ENCODE data around the gene CTU1. TPM values are rescaled to one million over a fixed set of nuclear protein-coding genes. Genes with fewer than 3 reads are reported as not detected.

The CTU1 gene
- total RNA-seq, 1 experiment from 2014 or later, result 12.7 TPM

DNA sequence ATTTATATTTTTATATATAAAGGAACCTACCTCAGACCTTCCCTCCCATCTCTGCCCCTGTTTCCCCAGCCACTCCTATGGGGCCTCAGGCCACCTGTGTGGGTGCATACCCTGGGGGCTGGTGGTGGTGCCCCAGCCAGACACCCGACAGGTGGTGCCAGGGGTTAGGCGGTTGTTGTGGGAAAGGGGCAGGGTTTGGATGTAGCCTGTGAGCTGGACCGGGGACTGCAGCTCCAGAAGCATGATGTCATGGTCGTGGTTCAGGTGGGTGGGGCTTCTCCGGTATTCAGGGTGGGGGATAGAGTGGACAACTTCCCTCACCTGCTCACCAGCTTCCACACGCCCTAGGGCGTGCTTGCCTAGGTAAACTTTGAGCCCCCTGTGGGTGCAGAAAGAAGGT is 48.5 kb downstream of the CTU1 start:
- H3K4me3 Mint-ChIP-seq (ENCODE audit: unreplicated experiment), result no peak overlapping the region
- TF ChIP-seq, protein P1, sequence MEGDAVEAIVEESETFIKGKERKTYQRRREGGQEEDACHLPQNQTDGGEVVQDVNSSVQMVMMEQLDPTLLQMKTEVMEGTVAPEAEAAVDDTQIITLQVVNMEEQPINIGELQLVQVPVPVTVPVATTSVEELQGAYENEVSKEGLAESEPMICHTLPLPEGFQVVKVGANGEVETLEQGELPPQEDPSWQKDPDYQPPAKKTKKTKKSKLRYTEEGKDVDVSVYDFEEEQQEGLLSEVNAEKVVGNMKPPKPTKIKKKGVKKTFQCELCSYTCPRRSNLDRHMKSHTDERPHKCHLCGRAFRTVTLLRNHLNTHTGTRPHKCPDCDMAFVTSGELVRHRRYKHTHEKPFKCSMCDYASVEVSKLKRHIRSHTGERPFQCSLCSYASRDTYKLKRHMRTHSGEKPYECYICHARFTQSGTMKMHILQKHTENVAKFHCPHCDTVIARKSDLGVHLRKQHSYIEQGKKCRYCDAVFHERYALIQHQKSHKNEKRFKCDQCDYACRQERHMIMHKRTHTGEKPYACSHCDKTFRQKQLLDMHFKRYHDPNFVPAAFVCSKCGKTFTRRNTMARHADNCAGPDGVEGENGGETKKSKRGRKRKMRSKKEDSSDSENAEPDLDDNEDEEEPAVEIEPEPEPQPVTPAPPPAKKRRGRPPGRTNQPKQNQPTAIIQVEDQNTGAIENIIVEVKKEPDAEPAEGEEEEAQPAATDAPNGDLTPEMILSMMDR (IDR thresholded peaks at IDR 0.05; ENCODE audit: unreplicated experiment), result no peak
- H3K27me3 Mint-ChIP-seq (ENCODE audit: insufficient read depth, unreplicated experiment), result no peaks in the 10 kb centered on the region
- H3K36me3 Mint-ChIP-seq (ENCODE audit: insufficient read depth, unreplicated experiment), result no peaks in the 10 kb centered on the region
- ChIA-PET POLR2A (no interaction called here), CTCF (interaction anchor here (0.6 kb wide), 1 partner anchor 22 kb away, joined by 3 read pairs; no protein-coding TSS in a partner anchor)
- no peaks in the 10 kb centered on the region for H3K4me1 Mint-ChIP-seq (ENCODE audit: insufficient read depth, unreplicated experiment)
- DNase-seq (ENCODE audit: unreplicated experiment), result no peak
- BruUV-seq (replicated peaks), result no TSS peak
- H3K27ac Mint-ChIP-seq (ENCODE audit: low read depth, unreplicated experiment), result no peak overlapping the region
- intact Hi-C loops (cut with micrococcal nuclease), result no loop called here
- peaks cover 38% of the 10 kb centered on the region for H3K9me3 Mint-ChIP-seq (ENCODE audit: unreplicated experiment)

DNA sequence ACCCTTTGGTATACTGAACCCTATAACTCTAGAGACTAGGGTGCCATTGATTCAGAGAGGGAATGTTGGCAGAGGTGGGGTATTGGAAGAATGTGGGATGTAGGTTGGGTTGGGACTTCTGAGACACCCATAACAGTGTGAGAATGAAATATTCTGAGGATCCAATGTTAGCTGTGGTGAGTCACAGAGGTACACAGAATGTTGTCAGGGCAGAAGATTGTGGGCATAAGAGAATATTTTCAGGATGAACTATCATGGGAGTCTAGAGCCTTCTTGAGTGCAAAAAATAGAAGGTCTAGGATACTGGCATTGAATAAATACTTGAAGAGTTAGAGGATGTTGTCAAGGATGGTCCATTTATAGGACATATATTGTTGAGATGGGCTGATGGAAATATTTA is 52.3 kb downstream of the CTU1 start:
- BruUV-seq (replicated peaks), result no TSS peak
- intact Hi-C loops (cut with micrococcal nuclease), result no loop called here
- Mint-ChIP-seq H3K27me3 (ENCODE audit: insufficient read depth, unreplicated experiment) (peaks cover 12% of the 10 kb centered on the region), H3K27ac (ENCODE audit: low read depth, unreplicated experiment) (no peak overlapping the region), H3K9me3 (ENCODE audit: unreplicated experiment) (peaks cover 47% of the 10 kb centered on the region), H3K36me3 (ENCODE audit: insufficient read depth, unreplicated experiment) (no peaks in the 10 kb centered on the region), H3K4me3 (ENCODE audit: unreplicated experiment) (no peak overlapping the region), H3K4me1 (ENCODE audit: insufficient read depth, unreplicated experiment) (no peaks in the 10 kb centered on the region)
- ChIA-PET POLR2A (no interaction called here), CTCF (no interaction called here)
- TF ChIP-seq, protein P1 (IDR thresholded peaks at IDR 0.05; ENCODE audit: unreplicated experiment), result no peak
- DNase-seq (ENCODE audit: unreplicated experiment), result no peak

Other genes with a start within 250 kb of the CTU1 start
- not detected in 2 replicates for gene KLK2, start 235.0 kb downstream of the CTU1 start, total RNA-seq (2022)
- gene KLK4, start 197.0 kb downstream of the CTU1 start, total RNA-seq (2022), result not detected in 2 replicates
- 0.19 TPM in 1 of 2 replicates, not detected in the other for gene KLK5, start 155.4 kb downstream of the CTU1 start, total RNA-seq (2022)
- not detected in 2 replicates for gene KLK6, start 138.8 kb downstream of the CTU1 start, total RNA-seq (2022)
- not detected in 2 replicates for gene KLK7, start 124.5 kb downstream of the CTU1 start, total RNA-seq (2022)
- gene KLK8, start 106.8 kb downstream of the CTU1 start, total RNA-seq (2022), result not detected in 2 replicates
- gene KLK10, start 88.7 kb downstream of the CTU1 start, total RNA-seq (2022), result not detected in 2 replicates
- gene KLK11, start 81.8 kb downstream of the CTU1 start, total RNA-seq (2022), result not detected in 2 replicates
- not detected in 2 replicates for gene KLK12, start 73.4 kb downstream of the CTU1 start, total RNA-seq (2022)
- not detected in 2 replicates for gene KLK13, start 43.3 kb downstream of the CTU1 start, total RNA-seq (2022)
- gene KLK14, start 25.5 kb downstream of the CTU1 start, total RNA-seq (2022), result 0.30 TPM in 1 of 2 replicates, not detected in the other
- gene SIGLEC9, start 16.5 kb upstream of the CTU1 start, total RNA-seq (2022), result not detected in 2 replicates
- not detected in 2 replicates for gene SIGLEC7, start 33.9 kb upstream of the CTU1 start, total RNA-seq (2022)
- 0.33 TPM in 1 of 2 replicates, not detected in the other for gene CD33, start 116.7 kb upstream of the CTU1 start, total RNA-seq (2022)
- not detected in 2 replicates for gene SIGLECL1, start 142.7 kb upstream of the CTU1 start, total RNA-seq (2022)
- not detected in 2 replicates for gene IGLON5, start 203.2 kb upstream of the CTU1 start, total RNA-seq (2022)
- gene VSIG10L, start 233.7 kb upstream of the CTU1 start, total RNA-seq (2022), result 0.58 and 0.74 TPM in 2 replicates

Data from MCF 10A (cell line).